ENCODE results near the gene MICAL2.

The MICAL2 gene

DNA sequence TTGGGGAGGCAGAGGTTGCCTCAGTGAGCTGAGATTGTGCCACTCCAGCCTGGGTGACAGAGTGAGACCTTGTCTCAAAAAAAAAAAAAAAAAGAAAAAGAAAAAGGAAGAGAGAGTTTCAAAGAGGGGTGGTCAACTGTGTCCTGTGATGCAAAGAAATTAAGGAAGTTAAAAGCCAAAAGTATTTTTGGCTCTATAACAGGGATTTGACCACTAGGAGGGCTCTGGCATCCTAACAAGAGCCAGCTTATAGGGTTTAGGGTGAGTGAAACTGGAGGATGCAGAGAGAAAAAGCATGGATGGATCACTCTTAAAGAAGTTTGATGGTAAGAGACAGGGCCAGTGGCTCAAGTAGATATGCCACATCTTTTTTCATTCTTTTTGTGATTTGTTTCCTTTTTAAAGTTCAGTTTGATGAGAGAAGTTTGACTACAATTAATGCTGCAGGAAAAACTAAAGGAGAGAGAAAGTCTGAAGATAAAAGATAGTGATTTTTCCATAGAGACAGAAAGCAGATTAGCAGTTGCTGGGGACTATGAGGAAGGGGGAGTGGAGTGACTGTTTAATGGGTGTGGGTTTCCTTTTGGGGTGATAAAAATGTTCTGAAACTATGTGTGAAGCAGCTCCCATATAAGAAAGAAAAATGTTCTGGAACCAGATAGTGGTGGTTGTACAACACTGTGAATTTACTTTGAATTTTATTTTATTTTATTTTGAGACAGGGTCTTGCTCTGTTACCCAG is 11.1 kb upstream of the MICAL2 start:
- DNase-seq: peak; percentile 65

DNA sequence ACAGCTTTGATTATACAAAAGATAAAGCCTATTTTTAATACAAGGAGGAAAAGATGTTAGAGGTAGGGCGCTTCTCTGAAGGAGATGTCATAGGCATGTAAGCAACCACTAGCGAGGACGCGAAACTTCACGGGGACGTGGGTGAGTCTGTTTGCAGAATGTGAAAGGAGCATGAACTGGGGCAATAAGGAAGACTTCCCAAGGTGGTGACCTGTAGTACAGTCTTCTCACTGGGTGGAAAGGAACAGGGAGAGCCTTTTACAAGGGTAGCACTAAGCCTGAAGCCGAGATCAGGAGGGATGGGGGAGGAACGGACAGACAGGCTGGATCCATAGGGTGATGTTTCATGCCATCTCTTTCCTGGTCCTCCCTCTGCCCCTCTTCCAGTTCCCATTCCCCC is 10.0 kb upstream of the MICAL2 start:
- no peak for DNase-seq

DNA sequence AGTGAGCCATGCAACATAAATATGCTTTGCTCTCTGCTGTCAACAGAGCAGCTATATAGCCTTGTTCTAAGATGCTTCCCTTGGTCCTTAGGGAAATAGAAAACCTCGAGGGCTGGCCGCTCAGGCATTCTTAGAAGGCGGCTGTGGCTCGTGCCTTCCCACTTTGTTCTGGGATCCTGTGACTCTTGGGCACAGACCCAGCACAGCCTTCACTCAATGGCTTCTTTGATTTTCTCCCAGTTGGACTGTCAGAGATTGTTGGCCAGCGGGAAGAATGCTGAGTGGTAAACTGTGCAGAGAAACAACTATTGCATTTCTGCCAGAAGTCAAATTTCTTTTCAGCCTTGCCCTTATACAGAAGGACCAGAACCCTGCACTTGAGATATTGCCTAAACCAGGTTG is 9.5 kb upstream of the MICAL2 start:
- no peak for DNase-seq

DNA sequence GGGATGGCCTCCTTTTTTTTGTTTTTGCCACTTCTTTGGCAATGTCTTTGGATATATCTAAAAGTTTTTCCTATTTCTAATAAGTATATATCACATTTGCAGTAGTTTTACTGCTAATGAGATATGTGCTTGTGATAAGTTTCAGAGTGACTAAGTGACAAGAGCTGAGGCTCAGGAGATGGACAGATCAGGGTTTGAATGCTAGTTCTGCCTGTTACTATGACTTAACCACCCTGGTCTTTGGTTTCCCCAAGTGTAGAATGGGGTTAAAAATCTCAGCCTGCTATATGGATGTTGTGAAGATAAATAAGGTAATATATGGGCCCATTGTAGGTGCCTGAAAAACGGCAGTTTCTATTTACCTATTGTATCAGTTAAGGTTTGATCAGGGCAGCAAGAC is 9.1 kb upstream of the MICAL2 start:
- DNase-seq: no peak

DNA sequence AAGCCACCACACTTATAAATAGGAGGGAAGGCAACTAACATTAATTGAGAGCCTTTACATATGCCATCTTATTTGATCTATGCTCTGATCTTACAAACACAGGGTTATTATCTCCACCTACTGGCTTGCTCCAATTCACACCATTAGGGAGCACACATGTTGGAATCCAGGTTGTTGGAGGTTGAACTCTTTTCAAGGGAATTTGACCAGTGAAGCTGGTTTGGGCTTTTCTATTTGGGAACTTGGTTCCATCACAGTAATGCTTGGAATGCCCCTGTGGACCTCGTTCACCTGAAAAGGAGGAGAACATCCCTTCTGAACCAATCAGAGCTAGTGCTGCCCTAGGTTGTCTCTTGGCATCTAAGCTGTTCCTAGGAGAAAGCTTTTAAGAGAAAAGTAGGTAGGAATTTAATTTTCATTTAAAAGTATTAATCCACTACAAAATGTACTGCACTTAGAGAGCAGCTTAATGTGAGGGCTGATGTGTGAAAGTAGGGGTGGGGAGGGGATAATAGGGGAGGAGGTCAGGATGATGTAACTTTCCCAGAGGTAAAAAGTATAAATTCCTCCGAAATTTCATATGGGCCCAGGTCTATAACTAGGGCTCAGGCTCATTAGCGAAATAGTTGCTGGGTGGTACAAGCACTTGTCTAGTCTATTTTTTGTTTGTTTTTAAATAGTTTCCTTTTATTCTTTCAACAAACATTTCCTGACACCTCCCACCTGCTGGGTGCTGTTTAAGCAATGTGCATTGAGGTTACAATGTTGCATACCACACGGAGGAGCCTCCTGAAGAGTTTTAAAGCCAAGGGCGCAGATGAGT is 7.6 kb upstream of the MICAL2 start:
- no peak for DNase-seq

DNA sequence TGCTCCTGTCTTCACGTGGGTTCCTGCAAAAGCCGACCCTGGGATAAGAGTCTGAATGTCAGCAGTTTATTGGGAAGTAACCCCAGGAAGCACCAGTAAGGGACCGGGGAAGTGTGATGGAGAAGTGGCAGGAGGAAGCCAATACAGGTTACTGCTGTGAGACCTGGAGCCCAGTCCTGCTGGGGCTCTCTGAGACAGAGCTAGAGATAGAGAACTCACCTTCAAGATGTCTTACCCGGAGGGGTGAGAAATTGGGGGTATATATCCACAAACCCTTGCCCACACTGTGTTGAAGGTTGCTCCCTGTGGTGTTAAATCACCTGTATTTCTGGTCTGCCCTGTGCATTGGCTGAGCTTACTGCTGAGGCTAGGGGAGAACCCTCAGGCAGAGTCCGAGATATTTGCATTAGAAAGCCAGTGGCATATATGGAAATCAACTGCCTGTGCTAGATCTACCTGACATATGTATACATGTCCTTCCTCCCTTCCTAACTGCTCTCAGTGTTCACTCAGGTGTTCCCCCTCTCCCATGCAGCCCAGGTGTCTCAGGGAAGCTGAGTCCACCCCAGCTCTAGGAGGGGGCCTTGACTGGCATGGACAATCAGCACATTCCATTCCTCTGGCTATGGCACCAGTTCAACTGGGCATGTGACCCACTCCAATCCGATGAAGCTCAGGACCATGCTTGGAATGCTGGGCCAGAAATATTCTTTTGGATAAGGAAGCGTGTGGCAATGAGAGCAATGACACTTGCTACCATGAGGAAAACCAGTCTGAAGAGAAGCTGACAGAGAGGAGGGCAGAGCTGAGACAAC is 6.8 kb upstream of the MICAL2 start:
- DNase-seq: no peak

DNA sequence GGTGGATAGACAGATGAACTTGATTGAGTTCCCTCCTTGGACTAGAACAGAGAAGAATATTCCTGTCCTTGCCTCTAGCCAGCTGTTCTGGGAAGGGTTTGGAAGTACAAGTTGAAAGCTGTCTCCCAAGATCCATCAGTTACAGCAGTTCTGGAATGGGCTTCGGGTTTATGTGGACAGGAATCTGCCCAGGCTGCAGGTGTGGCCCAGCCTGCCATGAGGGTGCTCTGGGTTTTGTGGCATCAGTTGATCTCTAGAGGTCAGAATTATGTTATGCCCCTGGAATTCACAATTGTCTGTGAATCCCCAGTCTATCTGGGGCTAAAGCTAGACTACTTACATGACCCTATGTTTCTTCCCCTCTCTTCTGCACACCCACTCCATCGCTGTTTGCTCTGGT is 4.9 kb upstream of the MICAL2 start:
- DNase-seq: no peak

DNA sequence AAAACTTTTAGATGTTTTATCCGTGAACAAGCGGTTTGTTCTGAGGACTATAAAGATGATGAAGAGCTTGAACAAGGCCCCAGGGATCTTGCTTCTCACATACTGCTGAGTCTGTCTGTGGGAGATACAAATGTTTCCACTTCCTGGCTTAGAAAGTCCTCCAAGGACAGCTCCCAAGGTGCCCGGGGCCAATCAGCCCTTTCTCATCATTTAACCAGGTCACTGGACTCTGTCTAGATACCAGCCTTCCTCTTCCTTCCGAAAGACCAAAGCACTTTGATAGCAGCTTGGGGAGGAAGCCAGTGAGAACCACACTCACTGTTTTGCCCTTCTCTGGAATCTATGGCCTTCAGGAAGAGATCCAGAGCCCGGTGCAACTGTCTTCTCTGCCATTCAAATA is 4.3 kb upstream of the MICAL2 start:
- no peak for DNase-seq

DNA sequence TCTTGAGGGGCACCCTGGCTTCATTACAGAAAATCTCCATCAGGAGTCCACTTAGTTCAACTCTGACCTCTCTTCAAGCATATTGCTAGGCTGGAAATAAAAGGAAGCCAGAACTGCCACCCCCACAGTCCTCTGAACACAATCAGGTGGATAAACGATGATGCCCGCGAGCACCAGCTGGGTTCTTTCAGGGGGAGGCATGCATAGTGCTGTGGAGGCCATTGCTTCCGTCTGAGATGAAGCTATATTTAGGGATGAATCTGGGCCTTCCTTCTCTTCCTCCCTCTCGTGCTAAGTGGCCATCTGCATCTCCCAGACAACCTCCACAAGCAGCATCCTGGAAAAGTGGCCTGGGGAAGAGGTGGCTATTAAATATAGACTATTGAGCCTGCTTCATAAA is 3.9 kb upstream of the MICAL2 start:
- no peak for DNase-seq

DNA sequence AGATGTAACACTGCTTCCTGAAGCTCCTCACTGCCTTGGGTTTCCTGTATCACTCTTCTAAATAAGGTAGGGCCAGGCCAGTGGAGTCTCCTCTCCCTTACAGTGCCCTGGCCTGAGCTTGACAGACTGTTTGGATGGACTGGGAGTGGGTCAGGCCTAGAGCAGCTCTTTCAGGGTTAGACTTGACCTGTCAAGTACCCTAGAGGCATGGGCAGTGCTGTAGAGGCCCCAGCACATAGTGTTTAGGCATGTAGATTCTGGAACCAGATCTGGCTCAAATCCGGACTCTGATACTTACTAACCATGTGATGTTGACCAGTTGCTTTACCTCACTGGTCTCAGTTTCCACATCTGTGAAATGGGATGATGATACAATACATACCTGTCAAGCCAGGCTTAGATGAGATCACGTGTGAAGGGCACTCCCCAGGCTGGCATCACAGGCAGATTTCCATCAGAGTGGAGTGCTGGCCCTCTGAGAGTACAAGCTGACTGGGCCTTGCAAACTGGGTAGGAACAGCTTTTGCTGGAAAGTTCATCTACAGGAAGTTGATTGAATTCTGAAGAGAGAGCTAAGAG is 1.4 kb upstream of the MICAL2 start:
- no peak for DNase-seq

DNA sequence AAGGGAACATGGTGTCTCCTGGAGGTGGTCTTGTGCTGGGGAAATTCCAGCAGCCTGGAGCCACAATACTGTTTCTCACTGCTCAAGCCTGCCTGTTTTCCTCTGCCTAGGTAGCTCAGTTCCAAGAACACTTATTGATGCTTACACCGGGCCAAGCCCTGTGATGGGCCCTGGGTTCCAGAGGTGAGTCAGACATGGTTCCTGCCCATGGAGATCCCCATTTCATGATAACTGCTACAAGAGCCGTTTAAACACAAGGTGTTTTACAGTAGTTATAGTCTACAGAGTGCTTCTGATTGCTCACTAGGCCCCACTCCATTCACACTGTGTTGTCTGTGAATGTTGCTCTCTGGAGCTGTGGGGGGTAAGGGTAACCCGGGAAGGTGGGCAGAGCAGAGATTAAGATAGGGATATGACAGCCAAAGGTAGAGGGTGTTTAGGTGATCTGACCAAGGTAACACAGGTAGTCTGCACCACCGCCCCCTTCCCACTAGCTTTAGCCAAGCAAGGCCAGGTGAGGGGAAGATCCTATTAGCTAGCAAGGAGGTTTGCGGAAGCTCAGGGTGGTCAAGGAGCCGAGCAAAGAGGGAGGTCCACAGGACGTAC is 696 bp upstream of the MICAL2 start:
- no peak for DNase-seq

DNA sequence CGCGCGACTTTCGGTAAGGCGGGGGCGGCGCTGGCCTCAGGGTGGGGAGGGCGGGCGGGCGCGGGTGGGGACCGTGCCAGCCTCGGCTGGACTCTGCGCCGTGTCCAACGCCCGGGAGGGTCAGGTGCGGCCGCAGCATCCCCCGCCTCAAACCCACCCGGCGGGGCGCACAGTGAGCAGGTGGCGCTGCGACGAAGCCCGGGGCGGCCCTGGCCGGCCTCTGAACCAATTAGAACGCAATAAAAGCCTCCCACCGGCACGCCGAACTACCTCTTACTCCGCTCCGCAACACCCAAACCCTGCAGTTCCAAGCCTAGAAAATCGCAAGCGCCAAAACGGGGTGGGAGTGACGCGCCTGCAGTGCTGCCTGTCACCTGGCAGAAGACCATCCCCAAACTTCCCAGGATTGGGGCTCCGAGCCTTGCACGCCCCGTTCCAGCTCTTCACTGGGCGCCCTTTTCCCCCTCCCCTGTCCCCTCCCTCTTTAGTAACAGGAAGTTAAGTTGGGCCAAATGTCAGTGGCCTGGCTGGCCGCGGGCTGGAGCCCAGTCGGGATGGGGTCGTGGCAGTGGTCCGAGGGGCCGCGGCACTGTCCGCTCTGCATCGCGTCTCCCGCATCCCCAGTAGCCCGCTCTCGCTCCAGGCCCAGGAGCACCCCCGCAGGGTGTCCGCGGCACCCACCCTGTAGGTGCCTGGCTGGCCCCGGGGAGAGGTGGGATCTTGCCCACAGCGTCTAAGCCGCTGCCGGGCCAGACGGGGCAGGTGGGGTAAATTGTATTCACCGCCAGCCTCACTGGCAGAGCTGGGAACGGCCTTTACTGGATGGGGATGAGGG is 541 bp downstream of the MICAL2 start:
- peak; percentile 69 for DNase-seq

DNA sequence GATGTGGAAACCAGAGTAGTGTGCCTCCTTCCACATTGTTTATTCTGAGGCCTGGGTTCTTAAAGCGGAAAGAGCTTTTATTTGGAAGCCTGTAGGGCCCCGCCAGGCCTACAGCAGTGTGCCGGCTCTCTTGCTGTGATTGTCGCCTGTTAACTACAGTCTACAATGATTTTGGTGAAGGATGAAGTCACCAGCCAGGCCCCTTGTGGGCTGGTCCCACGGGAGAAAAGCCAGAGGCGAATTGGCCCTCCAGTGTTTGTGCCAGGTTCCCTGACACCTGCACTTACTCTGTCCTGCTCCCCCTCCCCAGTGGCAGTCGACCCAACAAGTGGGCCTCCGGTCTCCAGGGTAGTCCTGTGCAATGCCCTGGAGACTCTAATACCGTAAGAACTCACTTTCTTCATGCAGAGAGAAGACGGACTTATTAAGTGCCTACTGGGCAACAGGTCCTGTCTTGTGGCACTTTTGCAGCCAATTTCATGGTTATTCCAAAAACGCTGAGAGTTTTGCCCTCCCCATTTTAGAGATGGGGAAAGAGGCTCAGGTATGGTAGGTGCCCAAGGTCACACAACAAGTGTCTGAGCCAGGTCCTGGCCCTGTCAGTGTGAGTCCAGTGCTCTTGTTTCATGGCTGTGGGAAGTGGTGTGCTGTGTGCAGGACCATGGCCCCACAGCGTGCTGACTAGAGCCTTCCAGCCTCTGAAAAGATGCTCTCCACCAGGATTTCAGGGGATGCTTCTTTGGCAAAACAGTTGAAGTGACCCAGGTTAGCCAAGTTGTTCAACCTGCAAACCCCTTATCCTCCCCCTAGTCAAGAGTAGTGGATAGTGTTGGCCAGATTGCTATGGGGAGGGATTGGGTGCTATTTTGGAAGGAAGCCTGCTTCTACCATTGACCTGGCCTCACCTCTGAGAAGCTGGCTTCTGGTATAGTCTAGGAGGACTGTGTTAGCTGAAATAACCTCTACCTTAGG is 1.4 kb downstream of the MICAL2 start:
- no peak for DNase-seq

DNA sequence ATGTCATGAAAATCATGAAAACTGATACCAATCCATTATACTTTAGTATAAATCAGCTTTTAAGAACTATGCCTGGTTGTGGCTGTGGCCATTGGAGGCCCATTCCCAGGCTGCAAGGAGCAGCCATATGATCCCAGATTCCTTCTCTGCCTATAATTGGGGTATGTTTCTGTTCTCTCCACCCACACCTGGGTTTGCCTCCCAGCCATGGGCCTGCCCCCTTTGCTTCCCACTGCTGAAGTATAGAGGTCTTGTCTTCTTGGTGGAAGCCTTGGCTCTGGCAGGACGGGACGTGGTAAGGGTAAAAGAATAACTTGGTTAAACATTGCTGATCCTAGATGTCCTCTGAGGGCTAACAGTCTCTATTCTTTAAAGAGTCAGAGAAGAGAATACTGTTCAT is 2.4 kb downstream of the MICAL2 start:
- DNase-seq: no peak

DNA sequence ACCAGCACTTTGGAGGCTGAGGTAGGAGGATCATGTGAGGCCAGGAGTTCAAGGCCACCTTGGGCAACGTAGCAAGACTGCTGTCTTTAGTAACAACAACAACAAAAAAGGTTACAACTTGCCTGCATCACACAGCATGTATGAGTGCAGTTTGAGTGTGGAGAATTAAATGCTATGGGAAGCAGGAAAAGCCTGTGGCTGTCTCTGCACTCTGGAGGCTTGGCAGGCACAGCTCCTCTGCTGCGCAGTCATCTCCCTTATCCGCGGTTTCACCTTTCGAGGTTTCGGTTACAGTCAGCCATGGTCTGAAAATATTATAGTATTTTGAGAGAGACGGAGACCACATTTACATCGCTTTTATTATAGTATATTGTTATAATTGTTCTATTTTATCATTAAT is 2.9 kb downstream of the MICAL2 start:
- no peak for DNase-seq

DNA sequence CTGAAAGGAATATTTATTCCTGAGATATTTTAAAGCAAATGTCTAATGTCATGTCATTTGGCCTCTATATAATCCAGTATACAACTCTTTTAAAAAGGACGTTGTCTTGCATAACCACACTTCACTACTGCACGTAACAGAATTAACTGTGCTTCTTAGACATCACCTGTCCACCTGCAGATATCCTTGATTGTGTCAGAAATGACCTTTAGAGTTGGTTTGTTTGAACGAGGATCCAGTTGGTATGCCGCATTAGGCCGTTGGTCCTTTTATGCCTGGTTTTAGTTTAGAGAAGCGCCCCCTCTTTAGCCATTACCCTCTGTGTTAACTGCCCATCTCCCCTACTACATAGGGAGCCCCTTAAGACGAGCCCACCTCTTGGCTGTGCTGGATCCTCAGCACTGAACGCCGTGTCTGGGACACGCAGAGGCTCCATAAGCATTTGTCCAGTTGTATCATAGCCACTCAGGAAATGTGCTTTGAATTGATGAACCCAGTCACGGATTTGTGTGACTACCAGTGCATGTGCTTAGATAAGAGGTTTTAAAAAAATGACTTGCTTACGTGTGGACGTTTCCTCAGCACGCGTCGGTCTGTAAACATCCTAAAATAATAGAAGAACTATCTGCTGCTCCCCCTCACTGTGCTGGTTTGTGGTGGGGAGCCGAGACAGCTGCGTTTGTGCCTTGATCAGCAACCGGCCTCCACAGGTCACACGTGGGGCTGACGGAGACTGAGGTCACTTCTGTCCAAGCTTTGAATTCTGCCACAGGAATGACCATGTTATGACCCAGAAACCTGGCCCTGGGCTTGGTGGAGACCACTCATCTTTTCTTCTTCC is 4.0 kb downstream of the MICAL2 start:
- DNase-seq: peak; percentile 87

DNA sequence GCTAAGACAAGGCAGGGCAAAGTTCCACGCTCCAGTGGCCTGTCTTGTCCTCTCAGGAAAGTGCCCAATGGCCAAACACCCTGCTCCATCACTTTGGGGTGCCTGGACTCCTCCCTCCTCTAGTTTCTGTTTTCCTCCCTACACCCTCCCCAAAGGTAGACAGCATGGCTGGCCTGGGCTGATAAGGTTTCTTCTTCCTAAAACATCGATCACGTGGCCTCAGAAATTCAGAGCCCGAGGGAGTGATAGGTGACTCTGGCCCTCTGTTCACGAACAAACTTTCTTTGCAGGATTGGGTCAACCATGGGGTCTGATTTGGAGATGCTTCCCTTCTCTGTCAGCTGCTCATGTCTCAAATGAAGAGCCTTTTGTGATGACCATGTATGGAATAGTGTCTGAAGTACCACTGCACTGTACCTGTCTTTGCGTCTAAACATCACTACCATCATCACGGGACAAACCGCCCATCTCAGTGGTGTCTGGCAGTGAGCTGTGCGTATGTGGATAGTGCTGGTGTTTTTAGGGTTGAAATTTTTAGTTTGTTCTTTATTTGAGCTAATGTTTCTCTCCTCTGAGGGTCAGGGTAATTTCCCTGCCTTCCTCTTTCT is 6.1 kb downstream of the MICAL2 start:
- DNase-seq: peak; percentile 93

DNA sequence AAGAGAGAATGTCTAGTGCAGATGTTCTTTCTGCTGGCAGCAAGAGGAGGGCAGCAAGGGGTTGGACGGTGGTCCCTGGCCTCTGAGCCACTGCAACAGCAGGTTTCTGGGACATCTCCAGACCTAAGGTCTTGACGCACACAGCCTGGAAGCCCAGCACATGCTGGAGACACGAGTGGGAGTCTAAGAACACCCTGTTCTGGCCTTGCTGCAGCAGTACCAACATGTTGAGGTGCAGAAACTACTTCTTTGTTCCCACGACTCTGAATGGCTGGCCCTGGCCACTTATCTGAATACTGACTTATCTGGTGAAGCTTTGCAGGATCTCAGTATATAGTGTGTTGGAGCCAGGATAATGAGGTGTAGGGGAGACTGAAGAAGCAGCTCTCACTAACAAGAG is 6.8 kb downstream of the MICAL2 start:
- no peak for DNase-seq

DNA sequence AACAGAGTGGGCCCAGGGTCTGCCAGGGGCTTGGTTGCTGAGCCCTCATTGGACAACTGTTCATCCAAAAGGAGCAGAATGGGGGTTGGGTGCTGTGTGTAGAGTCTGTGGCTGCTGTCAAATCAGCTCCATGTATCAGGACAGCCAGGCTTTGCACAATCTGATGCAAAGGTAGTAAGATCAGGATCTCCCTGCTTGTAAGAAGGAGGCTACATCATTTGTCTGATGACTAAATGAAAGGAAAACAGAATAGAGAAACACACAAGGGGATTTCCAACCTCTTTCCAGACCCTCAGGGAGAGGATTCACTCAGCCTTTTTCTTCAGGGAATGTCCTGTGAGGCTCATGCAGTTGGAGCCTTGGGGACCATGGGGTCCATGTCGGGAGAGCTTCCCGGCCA is 7.2 kb downstream of the MICAL2 start:
- DNase-seq: no peak
